EL (cell line): Measurements from ENCODE around the gene CKMT2.
A peak's percentile ranks its signal among the peaks of the same experiment; 100 is the strongest.

Source experiments
- DNase-seq: peaks from one replicate; pipeline ENCODE4 v3.0.0-alpha.2; 2016

CKMT2 gene

GRCh38 chr5:81219389-81219788, 13.7 kb upstream of the CKMT2 start:
- DNase-seq: no peak

DNA sequence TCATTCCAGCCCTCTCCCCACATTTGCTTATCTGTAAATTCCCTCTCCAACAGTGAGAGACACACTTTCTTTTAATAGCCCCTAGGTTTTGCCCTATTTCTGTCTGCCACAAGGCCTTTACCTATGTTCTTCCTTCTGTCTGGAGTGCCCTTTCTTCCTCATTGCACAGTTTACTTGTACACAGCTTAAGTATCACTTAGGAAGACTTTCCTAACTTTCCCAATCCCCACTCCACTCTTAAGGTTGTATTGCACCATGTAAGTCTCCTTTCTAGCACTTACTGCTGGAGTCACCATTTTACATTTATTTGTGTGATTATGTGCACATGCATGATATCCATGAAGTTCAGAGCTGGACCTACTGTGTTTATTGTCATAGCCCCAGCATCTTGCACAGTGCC, 10.8 kb upstream of the CKMT2 start:
- DNase-seq: no peak

GRCh38 chr5:81225463-81225862, 7.7 kb upstream of the CKMT2 start:
- DNase-seq: no peak

DNA sequence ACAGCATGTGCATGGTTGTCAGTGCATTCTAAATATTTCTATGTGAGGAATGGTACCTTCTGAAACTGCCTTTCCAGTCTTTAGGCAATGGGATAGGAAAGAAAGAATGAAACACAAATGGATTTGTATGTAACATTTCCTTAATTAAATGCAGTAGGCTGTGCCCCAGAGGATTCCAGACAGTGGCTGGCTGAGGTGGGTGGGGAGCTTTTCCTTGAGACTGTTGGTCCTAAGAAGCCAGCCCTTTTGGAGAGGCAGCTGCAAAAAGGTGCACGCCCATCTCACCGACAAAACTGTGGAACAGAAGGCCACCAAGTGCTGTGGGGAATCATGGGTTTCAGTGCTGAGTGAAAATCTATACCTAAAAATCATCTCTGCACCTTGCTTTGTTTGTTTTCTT, 6.8 kb upstream of the CKMT2 start:
- no peak for DNase-seq

DNA sequence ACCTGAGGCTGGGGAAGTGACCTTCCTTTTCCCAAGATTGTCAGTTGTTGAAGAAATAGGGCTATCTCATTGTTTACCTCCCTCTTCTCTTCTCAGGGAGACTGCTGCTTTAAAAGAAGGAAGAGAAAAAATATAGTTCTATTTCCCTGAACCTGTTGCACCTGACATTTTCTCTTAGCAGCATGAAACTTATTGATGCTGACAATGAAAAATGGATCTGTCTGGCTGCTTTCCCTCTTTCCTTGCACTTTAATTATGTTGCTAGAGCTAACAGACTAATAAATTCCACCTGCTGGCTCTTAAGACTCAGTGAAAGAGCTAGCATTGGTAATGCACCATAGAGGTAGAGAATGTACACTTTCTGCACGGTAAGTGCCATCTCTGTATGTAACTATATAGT, 6.2 kb upstream of the CKMT2 start:
- DNase-seq: no peak

DNA sequence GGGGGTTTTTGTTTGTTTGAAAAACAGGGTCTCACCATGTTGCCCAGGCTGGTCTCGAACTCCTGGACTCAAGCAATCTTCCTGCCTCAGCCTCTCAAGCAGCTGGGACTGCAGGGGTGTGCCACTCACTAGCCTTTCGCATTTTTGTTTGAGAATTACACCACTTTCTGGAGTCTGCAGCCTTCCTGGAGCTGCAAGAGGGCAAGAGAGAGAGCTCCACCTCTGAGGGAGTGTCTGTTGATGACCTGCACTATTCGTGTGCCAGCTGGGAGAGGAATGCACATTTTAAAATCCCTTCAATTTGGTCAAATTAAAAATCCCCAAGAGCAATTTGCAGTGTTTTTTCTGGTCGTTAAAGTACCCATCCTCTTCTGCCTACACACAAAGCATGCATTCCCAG, 5.0 kb upstream of the CKMT2 start:
- DNase-seq: no peak

DNA sequence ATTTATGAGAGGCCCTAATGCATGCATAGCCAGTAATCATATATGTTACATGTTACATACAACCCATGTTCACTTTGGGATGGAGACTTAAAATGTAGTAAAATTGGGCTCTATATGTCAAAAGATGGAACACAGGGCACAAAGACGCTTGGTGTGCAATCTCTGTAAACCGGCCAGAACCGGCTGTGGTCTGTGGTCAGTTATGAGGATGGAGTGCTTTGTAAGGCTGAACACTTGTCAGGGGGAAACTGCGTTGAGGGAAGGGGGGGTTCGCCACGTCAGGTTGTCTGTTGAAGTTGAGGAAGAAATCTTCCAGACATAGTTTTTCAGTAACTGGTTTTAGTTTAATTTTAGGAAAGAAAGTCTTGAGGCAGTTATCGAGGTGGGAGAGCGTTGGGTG, 2.7 kb upstream of the CKMT2 start:
- no peak for DNase-seq

GRCh38 chr5:81232464-81233079, 550 bp upstream of the CKMT2 start:
- no peak for DNase-seq

DNA sequence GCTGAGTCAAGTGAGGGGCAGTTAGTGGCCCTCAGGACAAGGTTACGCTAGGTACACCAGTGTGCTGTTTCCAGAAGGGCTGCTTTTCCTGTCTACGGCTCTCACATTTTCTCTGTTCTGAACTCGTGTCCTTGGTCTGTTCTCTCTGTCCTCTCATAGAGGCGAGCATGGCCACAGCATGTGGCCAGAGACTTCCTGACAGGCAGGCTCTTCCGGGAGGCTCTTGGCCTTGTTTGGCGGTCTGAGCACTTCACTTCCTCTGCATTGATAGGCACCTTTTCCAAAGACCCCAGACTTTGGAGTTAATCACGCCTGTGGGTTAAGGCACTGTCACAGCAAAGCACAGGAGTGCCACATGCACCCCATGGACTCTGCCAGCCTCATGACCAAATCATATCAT, 1.2 kb downstream of the CKMT2 start:
- no peak for DNase-seq

GRCh38 chr5:81234801-81235200, 1.7 kb downstream of the CKMT2 start:
- DNase-seq: no peak

- DNase-seq: no peak
Measured at GRCh38 chr5:81235287-81236072, 2.4 kb downstream of the CKMT2 start.

GRCh38 chr5:81238460-81238859, 5.3 kb downstream of the CKMT2 start:
- no peak for DNase-seq

- DNase-seq: no peak
Measured at GRCh38 chr5:81239613-81240012, 6.5 kb downstream of the CKMT2 start.

DNA sequence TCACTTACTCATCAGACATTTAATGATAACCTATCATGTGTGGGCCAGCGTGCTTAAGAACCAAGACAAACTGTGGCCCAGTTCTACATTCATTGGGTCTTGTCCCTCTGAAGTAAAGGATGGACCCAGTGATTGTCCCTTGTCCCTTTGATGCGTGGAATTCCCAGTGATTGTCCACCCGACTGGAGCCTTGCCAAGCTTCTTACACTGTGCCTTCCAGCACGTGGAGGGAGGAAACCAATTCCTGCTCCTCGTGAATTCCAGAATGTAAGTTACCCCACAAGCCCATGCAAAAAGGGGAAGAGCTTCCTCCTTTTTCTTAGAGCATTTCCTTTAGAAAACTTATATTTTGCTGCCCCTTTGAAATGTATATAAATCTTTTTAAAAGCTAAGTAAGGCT, 7.9 kb downstream of the CKMT2 start:
- no peak for DNase-seq

- DNase-seq: no peak
Measured at GRCh38 chr5:81241961-81242648, 9.0 kb downstream of the CKMT2 start.

- no peak for DNase-seq
Measured at GRCh38 chr5:81242906-81243436, 9.8 kb downstream of the CKMT2 start.

DNA sequence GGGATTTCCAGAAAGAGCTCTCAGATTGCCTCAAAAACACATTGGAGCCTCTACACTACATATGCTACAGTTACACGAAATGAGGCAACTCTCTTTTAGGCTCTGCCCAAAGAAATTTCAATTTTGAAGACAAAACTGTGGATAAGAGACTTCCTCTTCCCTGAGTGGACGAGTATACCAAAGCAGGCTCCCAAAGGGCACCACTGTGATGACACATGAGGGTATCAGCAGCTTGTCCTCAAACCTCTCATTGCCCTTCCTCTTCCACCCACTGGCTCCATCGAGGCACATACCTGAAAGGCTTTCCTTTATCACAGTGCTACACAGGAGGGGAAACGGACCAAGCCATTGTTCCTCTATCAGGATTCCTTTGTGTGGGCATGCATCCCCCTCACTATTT, 11.3 kb downstream of the CKMT2 start:
- DNase-seq: no peak

DNA sequence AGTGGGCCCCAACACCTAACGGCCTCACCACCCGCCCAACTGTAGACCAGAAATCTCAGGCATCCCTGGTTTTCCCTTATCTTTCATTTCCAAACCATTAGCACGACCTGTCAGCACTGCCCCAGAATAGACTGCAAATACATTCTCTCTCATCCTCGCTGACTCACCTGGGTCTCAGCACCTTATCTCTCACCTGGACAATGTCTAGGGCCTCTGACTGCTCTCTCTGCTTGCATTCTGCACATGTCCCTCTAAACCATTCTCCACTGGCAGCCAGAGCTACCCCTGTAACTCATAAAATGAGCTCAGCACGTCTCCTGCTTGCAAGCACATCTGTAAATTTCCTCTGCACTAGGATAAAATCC, 12.7 kb downstream of the CKMT2 start:
- no peak for DNase-seq

GRCh38 chr5:81246697-81247096, 13.6 kb downstream of the CKMT2 start:
- DNase-seq: no peak

- DNase-seq: peak; percentile 49
Measured at GRCh38 chr5:81247441-81247972, 14.4 kb downstream of the CKMT2 start.

GRCh38 chr5:81249240-81249639, 16.1 kb downstream of the CKMT2 start:
- DNase-seq: no peak

- no peak for DNase-seq
Measured at GRCh38 chr5:81250004-81250403, 16.9 kb downstream of the CKMT2 start.

- DNase-seq: no peak
Measured at GRCh38 chr5:81251922-81252321, 18.8 kb downstream of the CKMT2 start.

GRCh38 chr5:81252904-81253303, 19.8 kb downstream of the CKMT2 start:
- DNase-seq: no peak
